GM23338 (cell line): Measurements from ENCODE around the gene AIRE.

Experiments used
- CTCF ChIP-seq, 2 experiments: fragments of 200-600 bp in 1 of 2; sonication (generic) in 1 of 2; conservative IDR thresholded peaks; 2 replicates each; pipeline versions ENCODE4 v1.5.1 to v1.6.1; 2016 to 2017; ENCODE audit warnings: antibody characterized with exemption in 2 of 2, low read depth in 2 of 2, mild to moderate bottlenecking in 2 of 2, moderate library complexity in 1 of 2
- NANOG ChIP-seq: IDR thresholded peaks from 2 replicates; pipeline ENCODE4 v1.6.1; 2016; ENCODE audit warnings: antibody characterized with exemption, borderline replicate concordance
- POLR2AphosphoS5 ChIP-seq: IDR thresholded peaks from 2 replicates; pipeline ENCODE4 v1.6.1; 2016; ENCODE audit warnings: antibody characterized with exemption, low read depth
- ZNF114 ChIP-seq: fragments of 250-450 bp; sonication (Bioruptor Pico); IDR thresholded peaks from 2 replicates; pipeline ENCODE4 v1.5.0; 2020; ENCODE audit warnings: mild to moderate bottlenecking, moderate library complexity

GRCh38 chr21:44267655-44268142 lies 18.0 kb upstream of the AIRE start:
- TF ChIP-seq NANOG = no peak
- TF ChIP-seq CTCF (conservative IDR thresholded peaks at IDR 0.05; ENCODE audit: low read depth in 2 of 2) = peak; percentile 50 to 54
- no peak for TF ChIP-seq POLR2AphosphoS5
- no peak for TF ChIP-seq ZNF114 (CRISPR knock-in tag)
